ENCODE data around the gene ZNF568. TPM values are rescaled to one million over a fixed set of nuclear protein-coding genes. Genes with fewer than 3 reads are reported as not detected.

ZNF568 gene
- total and polyA plus RNA-seq, 11 donors, result 3.7 to 12.1 (median 9.1) TPM

DNA sequence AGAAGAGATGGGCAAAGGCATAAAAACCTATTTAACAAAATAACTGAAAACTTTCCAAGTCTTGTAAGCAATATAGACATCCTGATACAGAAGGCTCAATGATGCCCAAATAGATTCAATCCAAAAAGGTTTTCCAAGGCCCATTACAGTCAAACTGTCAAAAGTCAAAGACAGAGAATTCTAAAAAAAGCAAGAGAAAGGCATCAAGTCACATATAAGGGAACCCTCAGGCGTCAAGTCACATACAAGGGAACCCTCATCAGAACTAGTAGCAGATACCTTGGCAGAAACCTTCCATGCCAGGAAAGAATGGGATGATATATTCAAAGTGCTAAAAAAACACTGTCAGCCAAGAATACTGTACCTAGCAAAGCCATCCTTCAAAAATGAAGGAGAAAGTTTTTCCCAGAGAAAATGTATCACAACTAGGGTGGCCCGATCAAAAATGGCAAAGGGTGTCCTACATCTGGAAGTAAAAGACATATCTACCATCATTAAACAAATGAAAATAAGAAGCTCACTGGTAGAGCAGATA is 21.2 kb upstream of the ZNF568 start:
- DNase-seq, result no peak
- 93 to 100% (median 98%) methylated on average over 2 of the region's 2 CpGs for WGBS, 4 donors
- TF ChIP-seq CTCF (IDR thresholded peaks at IDR 0.05) (no peak), POLR2A (IDR thresholded peaks at IDR 0.05) (no peak)
- Histone ChIP-seq H3K9me3 (peaks cover 31 to 100% (median 96%) of the 10 kb centered on the region in 12 donors), H3K27me3 (no peaks in the 10 kb centered on the region), H3K4me1 (no peaks in the 10 kb centered on the region), H3K27ac (no peak overlapping the region), H3K4me3 (no peak overlapping the region), H3K36me3 (peaks cover 35 to 99% (median 50%) of the 10 kb centered on the region in 9 donors)
- ATAC-seq, result no peak
- intact Hi-C loops (cut with DNase I), result loop anchor here in 1 of 10 donors (10.0 kb wide), 1 partner anchor 240 kb away; no protein-coding TSS in a partner anchor

- peaks cover 13 to 98% (median 47%) of the 10 kb centered on the region in 9 donors for H3K36me3 ChIP-seq
- H3K27ac ChIP-seq, result no peak overlapping the region
- no peaks in the 10 kb centered on the region for H3K27me3 ChIP-seq
- ATAC-seq (no peak), DNase-seq (no peak)
- no peak overlapping the region for H3K4me3 ChIP-seq
- intact Hi-C loops (cut with DNase I), result loop anchor here in 1 of 10 donors (10.0 kb wide), 1 partner anchor 236 kb away; no protein-coding TSS in a partner anchor
- peaks cover 17 to 99% (median 86%) of the 10 kb centered on the region in 12 donors for H3K9me3 ChIP-seq
- H3K4me1 ChIP-seq, result no peaks in the 10 kb centered on the region
- WGBS, 4 donors, result 70 to 98% (median 90%) methylated on average over 4 of the region's 4 CpGs
- TF ChIP-seq CTCF (IDR thresholded peaks at IDR 0.05) (no peak), POLR2A (IDR thresholded peaks at IDR 0.05) (no peak)
These were observed 17.7 kb upstream of the ZNF568 start for GRCh38 chr19:36898422-36898821.

- peak in 2 of 4 donors; percentile 26 to 28 for ATAC-seq
- peak in 1 of 5 donors; percentile 24 for DNase-seq
- WGBS, 4 donors, result 42 to 56% (median 43%) methylated on average over 7 of the region's 7 CpGs
- peak overlapping the region in 11 of 12 donors; percentile 89 to 98 (median 97) for H3K27ac ChIP-seq
- H3K4me1 ChIP-seq, result peaks cover 0 to 18% (median 11%) of the 10 kb centered on the region in 12 donors
- peaks cover 0 to 51% (median 36%) of the 10 kb centered on the region in 9 donors for H3K36me3 ChIP-seq
- TF ChIP-seq CTCF (IDR thresholded peaks at IDR 0.05) (no peak), POLR2A (IDR thresholded peaks at IDR 0.05) (no peak)
- no peaks in the 10 kb centered on the region for H3K27me3 ChIP-seq
- H3K4me3 ChIP-seq, result peak overlapping the region; percentile 60 to 87 (median 80)
- intact Hi-C loops (cut with DNase I), result loop anchor here in 3 of 10 donors (1.0 to 10.0 kb wide), 6 partner anchors 62 to 550 kb away; partner anchors contain the start of genes ZNF345 (in 2 of the 3), ZNF850 (in 2 of the 3), ZNF383 (in 1 of the 3) and ZNF420 (in 1 of the 3)
- H3K9me3 ChIP-seq, result peaks cover 0 to 34% (median 2%) of the 10 kb centered on the region in 12 donors
These were observed 859 bp downstream of the ZNF568 start for GRCh38 chr19:36916991-36917390.

DNA sequence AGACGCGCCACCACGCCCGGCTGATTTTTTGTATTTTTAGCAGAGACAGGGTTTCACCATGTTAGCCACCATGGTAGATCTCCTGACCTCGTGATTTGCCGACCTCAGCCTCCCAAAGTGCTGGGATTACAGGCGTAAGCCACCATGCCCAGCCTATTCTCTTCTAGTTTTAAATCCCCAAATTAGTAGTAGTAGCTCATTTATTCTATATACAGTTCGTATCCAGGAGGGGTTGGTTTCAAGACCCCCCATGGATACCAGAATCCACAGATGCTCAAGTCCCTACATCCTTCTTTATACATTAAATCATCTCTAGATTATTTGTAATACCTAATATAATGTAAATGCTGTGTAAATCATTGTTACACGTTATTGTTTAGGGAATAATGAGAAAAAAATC is 2.0 kb downstream of the ZNF568 start:
- H3K9me3 ChIP-seq, result peaks cover 0 to 32% (median 0%) of the 10 kb centered on the region in 12 donors
- H3K36me3 ChIP-seq, result peaks cover 0 to 55% (median 43%) of the 10 kb centered on the region in 9 donors
- H3K27me3 ChIP-seq, result no peaks in the 10 kb centered on the region
- DNase-seq (no peak), ATAC-seq (no peak)
- no peak for TF ChIP-seq CTCF (IDR thresholded peaks at IDR 0.05)
- no peak for TF ChIP-seq POLR2A (IDR thresholded peaks at IDR 0.05)
- 93 to 97% (median 95%) methylated on average over 9 of the region's 9 CpGs for WGBS, 4 donors
- no peak overlapping the region for H3K4me3 ChIP-seq
- peaks cover 0 to 18% (median 11%) of the 10 kb centered on the region in 12 donors for H3K4me1 ChIP-seq
- intact Hi-C loops (cut with DNase I), result loop anchor here in 2 of 10 donors (5.0 to 10.0 kb wide), 5 partner anchors 63 to 549 kb away; partner anchors contain the start of genes ZNF850 (in 2 of the 2), ZNF345 (in 1 of the 2), ZNF383 (in 1 of the 2) and ZNF420 (in 1 of the 2)
- no peak overlapping the region for H3K27ac ChIP-seq

All from heart left ventricle (tissue), 16 donors.